H1 (cell line): Measurements from ENCODE around the gene FXN. TPM values are rescaled to one million over a fixed set of nuclear protein-coding genes. Genes with fewer than 3 reads are reported as not detected.

ENCODE experiments used
- ATF3 ChIP-seq: IDR thresholded peaks from 2 replicates; pipeline ENCODE4 v1.6.1; 2011; ENCODE audit warnings: low read depth, mild to moderate bottlenecking, low read length; ENCODE audit not compliant: insufficient read depth
- CHD1 ChIP-seq: IDR thresholded peaks from 2 replicates; pipeline ENCODE4 v1.6.1; 2012; ENCODE audit warnings: low read depth, low read length, improper control_type of control experiment
- CTCF ChIP-seq, 3 experiments: IDR thresholded peaks; 1 replicate in 2 of 3; 2 replicates in 1 of 3; pipeline versions ENCODE4 v1.5.1 to v1.6.1; 2011; ENCODE audit warnings: low read length in 3 of 3, mild to moderate bottlenecking in 3 of 3, inconsistent platforms in 2 of 3, low read depth in 1 of 3, moderate library complexity in 1 of 3; ENCODE audit not compliant: insufficient read depth in 1 of 3; ENCODE audit errors: control extremely low read depth in 1 of 3
- TAF7 ChIP-seq: optimal IDR thresholded peaks from 2 replicates; pipeline ENCODE3; 2011; ENCODE audit warnings: low read depth, mild to moderate bottlenecking, inconsistent platforms, low read length, moderate library complexity, borderline replicate concordance
- polyA plus RNA-seq, 7 experiments: library from polyadenylated mRNA; depleted of rRNA in 3 of 7; stranded (reverse) in 5 of 7; unstranded in 2 of 7; fragments of >200 nt in 5 of 7; fragments of 200-250 nt in 2 of 7; gene quantifications; 1 replicate in 5 of 7; 2 replicates in 1 of 7; 4 replicates in 1 of 7; pipeline versions ENCODE4 v1.2.1 to v1.2.3, GENCODE V29; 2011 to 2013; ENCODE audit warnings: missing spikeins in 2 of 7, mixed read lengths in 2 of 7
- total RNA-seq: library from RNA; stranded (reverse); fragmentation: NEBNext Ultra II Directional; extraction: Animal tissue kit (Norgen Biotek cat#: 25700); gene quantifications from 2 replicates; pipeline ENCODE4 v1.2.1, GENCODE V29; 2021

FXN gene
- total and polyA plus RNA-seq, 2 of the 8 experiments (the other 6 are each of a cell fraction or from before 2014, with no cell fraction given) = 34.2 to 37.5 TPM

- TF ChIP-seq TAF7 (no peak), CTCF (IDR thresholded peaks at IDR 0.05; ENCODE audit: control extremely low read depth in 1 of 3, insufficient read depth in 1 of 3, low read depth in 1 of 3, low read length in 3 of 3) (no peak), ATF3 (no peak), CHD1 (no peak)
Measured at GRCh38 chr9:69012696-69013381, 22.7 kb upstream of the FXN start (continued).
